ENCODE measurements around the gene SNAI3. TPM values are rescaled to one million over a fixed set of nuclear protein-coding genes. Genes with fewer than 3 reads are reported as not detected.
A peak's percentile ranks its signal among the peaks of the same experiment; 100 is the strongest.

SNAI3 gene
- total and polyA plus RNA-seq, 2 donors, result 1.5 to 2.9 TPM

GRCh38 chr16:88701581-88702370 is 15.5 kb upstream of the SNAI3 start:
- Histone ChIP-seq H3K27ac (ENCODE audit: low read depth in 1 of 2, low read length in 1 of 2) (peak overlapping the region; percentile 95 to 97), H3K4me1 (ENCODE audit: control insufficient read depth in 2 of 2, insufficient read depth in 2 of 2, low read length in 2 of 2) (peaks cover 45 to 87% of the 10 kb centered on the region in 2 donors), H3K9me3 (ENCODE audit: control insufficient read depth in 2 of 2, insufficient read depth in 1 of 2, low read length in 1 of 2) (peaks cover 2 to 3% of the 10 kb centered on the region in 2 donors), H3K4me3 (ENCODE audit: low read length in 2 of 2) (peak overlapping the region; percentile 56 to 69), H3K36me3 (ENCODE audit: control insufficient read depth in 2 of 2, insufficient read depth in 2 of 2, low read length in 1 of 2) (peaks cover 36 to 38% of the 10 kb centered on the region in 2 donors), H3K27me3 (ENCODE audit: control insufficient read depth in 2 of 2, insufficient read depth in 1 of 2, low read length in 1 of 2) (peaks cover 0 to 5% of the 10 kb centered on the region in 2 donors)
- 42% methylated on average over 30 of the region's 30 CpGs for WGBS
- DNase-seq (ENCODE audit: low read depth in 6 of 9, low spot score in 9 of 9), result peak in 1 of 9 donors; percentile 44

- 4% methylated on average over 42 of the region's 42 CpGs for WGBS
- Histone ChIP-seq H3K4me1 (ENCODE audit: control insufficient read depth in 2 of 2, insufficient read depth in 2 of 2, low read length in 2 of 2) (peaks cover 45 to 84% of the 10 kb centered on the region in 2 donors), H3K27me3 (ENCODE audit: control insufficient read depth in 2 of 2, insufficient read depth in 1 of 2, low read length in 1 of 2) (peaks cover 0 to 5% of the 10 kb centered on the region in 2 donors), H3K27ac (ENCODE audit: low read depth in 1 of 2, low read length in 1 of 2) (peak overlapping the region; percentile 95 to 97), H3K4me3 (ENCODE audit: low read length in 2 of 2) (peak overlapping the region; percentile 56 to 69), H3K9me3 (ENCODE audit: control insufficient read depth in 2 of 2, insufficient read depth in 1 of 2, low read length in 1 of 2) (peaks cover 2 to 3% of the 10 kb centered on the region in 2 donors), H3K36me3 (ENCODE audit: control insufficient read depth in 2 of 2, insufficient read depth in 2 of 2, low read length in 1 of 2) (peaks cover 45 to 47% of the 10 kb centered on the region in 2 donors)
- peak in 8 of 9 donors; percentile 72 to 95 (median 86) for DNase-seq (ENCODE audit: low read depth in 6 of 9, low spot score in 9 of 9)
Observed at GRCh38 chr16:88700636-88701482, 14.6 kb upstream of the SNAI3 start.

GRCh38 chr16:88700322-88700635 is 14.0 kb upstream of the SNAI3 start:
- Histone ChIP-seq H3K9me3 (ENCODE audit: control insufficient read depth in 2 of 2, insufficient read depth in 1 of 2, low read length in 1 of 2) (peaks cover 2 to 3% of the 10 kb centered on the region in 2 donors), H3K36me3 (ENCODE audit: control insufficient read depth in 2 of 2, insufficient read depth in 2 of 2, low read length in 1 of 2) (peaks cover 47 to 52% of the 10 kb centered on the region in 2 donors), H3K4me1 (ENCODE audit: control insufficient read depth in 2 of 2, insufficient read depth in 2 of 2, low read length in 2 of 2) (peaks cover 43 to 80% of the 10 kb centered on the region in 2 donors), H3K4me3 (ENCODE audit: low read length in 2 of 2) (peak overlapping the region; percentile 56 to 69), H3K27me3 (ENCODE audit: control insufficient read depth in 2 of 2, insufficient read depth in 1 of 2, low read length in 1 of 2) (peaks cover 0 to 4% of the 10 kb centered on the region in 2 donors), H3K27ac (ENCODE audit: low read depth in 1 of 2, low read length in 1 of 2) (peak overlapping the region; percentile 92 to 97)
- WGBS, result 41% methylated on average over 14 of the region's 14 CpGs
- DNase-seq (ENCODE audit: low read depth in 6 of 9, low spot score in 9 of 9), result no peak

GRCh38 chr16:88699180-88699579 is 12.9 kb upstream of the SNAI3 start:
- Histone ChIP-seq H3K36me3 (ENCODE audit: control insufficient read depth in 2 of 2, insufficient read depth in 2 of 2, low read length in 1 of 2) (peaks cover 49 to 53% of the 10 kb centered on the region in 2 donors), H3K9me3 (ENCODE audit: control insufficient read depth in 2 of 2, insufficient read depth in 1 of 2, low read length in 1 of 2) (peaks cover 2 to 3% of the 10 kb centered on the region in 2 donors), H3K4me3 (ENCODE audit: low read length in 2 of 2) (no peak overlapping the region), H3K27me3 (ENCODE audit: control insufficient read depth in 2 of 2, insufficient read depth in 1 of 2, low read length in 1 of 2) (no peaks in the 10 kb centered on the region), H3K4me1 (ENCODE audit: control insufficient read depth in 2 of 2, insufficient read depth in 2 of 2, low read length in 2 of 2) (peaks cover 34 to 69% of the 10 kb centered on the region in 2 donors), H3K27ac (ENCODE audit: low read depth in 1 of 2, low read length in 1 of 2) (no peak overlapping the region)
- WGBS, result 96% methylated on average over 16 of the region's 16 CpGs
- DNase-seq (ENCODE audit: low read depth in 6 of 9, low spot score in 9 of 9), result no peak

- peaks cover 2 to 6% of the 10 kb centered on the region in 2 donors for H3K9me3 ChIP-seq (ENCODE audit: control insufficient read depth in 2 of 2, insufficient read depth in 1 of 2, low read length in 1 of 2)
- H3K27me3 ChIP-seq (ENCODE audit: control insufficient read depth in 2 of 2, insufficient read depth in 1 of 2, low read length in 1 of 2), result no peaks in the 10 kb centered on the region
- H3K36me3 ChIP-seq (ENCODE audit: control insufficient read depth in 2 of 2, insufficient read depth in 2 of 2, low read length in 1 of 2), result peaks cover 49 to 53% of the 10 kb centered on the region in 2 donors
- WGBS, result 95% methylated on average over 25 of the region's 25 CpGs
- peaks cover 29 to 69% of the 10 kb centered on the region in 2 donors for H3K4me1 ChIP-seq (ENCODE audit: control insufficient read depth in 2 of 2, insufficient read depth in 2 of 2, low read length in 2 of 2)
- H3K4me3 ChIP-seq (ENCODE audit: low read length in 2 of 2), result no peak overlapping the region
- peak overlapping the region in 1 of 2 donors; percentile 36 for H3K27ac ChIP-seq (ENCODE audit: low read depth in 1 of 2, low read length in 1 of 2)
- no peak for DNase-seq (ENCODE audit: low read depth in 6 of 9, low spot score in 9 of 9)
Observed at GRCh38 chr16:88698646-88699045, 12.3 kb upstream of the SNAI3 start.

- H3K27ac ChIP-seq (ENCODE audit: low read depth in 1 of 2, low read length in 1 of 2), result peak overlapping the region in 1 of 2 donors; percentile 36
- peak in 1 of 9 donors; percentile 59 for DNase-seq (ENCODE audit: low read depth in 6 of 9, low spot score in 9 of 9)
- 71% methylated on average over 37 of the region's 37 CpGs for WGBS
- no peaks in the 10 kb centered on the region for H3K27me3 ChIP-seq (ENCODE audit: control insufficient read depth in 2 of 2, insufficient read depth in 1 of 2, low read length in 1 of 2)
- peaks cover 29 to 69% of the 10 kb centered on the region in 2 donors for H3K4me1 ChIP-seq (ENCODE audit: control insufficient read depth in 2 of 2, insufficient read depth in 2 of 2, low read length in 2 of 2)
- H3K36me3 ChIP-seq (ENCODE audit: control insufficient read depth in 2 of 2, insufficient read depth in 2 of 2, low read length in 1 of 2), result peaks cover 49 to 53% of the 10 kb centered on the region in 2 donors
- H3K4me3 ChIP-seq (ENCODE audit: low read length in 2 of 2), result no peak overlapping the region
- H3K9me3 ChIP-seq (ENCODE audit: control insufficient read depth in 2 of 2, insufficient read depth in 1 of 2, low read length in 1 of 2), result peaks cover 2 to 11% of the 10 kb centered on the region in 2 donors
Observed at GRCh38 chr16:88697831-88698615, 11.7 kb upstream of the SNAI3 start.

GRCh38 chr16:88697116-88697830 is 11.0 kb upstream of the SNAI3 start:
- H3K4me1 ChIP-seq (ENCODE audit: control insufficient read depth in 2 of 2, insufficient read depth in 2 of 2, low read length in 2 of 2), result peaks cover 29 to 69% of the 10 kb centered on the region in 2 donors
- WGBS, result 97% methylated on average over 47 of the region's 47 CpGs
- H3K4me3 ChIP-seq (ENCODE audit: low read length in 2 of 2), result no peak overlapping the region
- peaks cover 49 to 53% of the 10 kb centered on the region in 2 donors for H3K36me3 ChIP-seq (ENCODE audit: control insufficient read depth in 2 of 2, insufficient read depth in 2 of 2, low read length in 1 of 2)
- no peak overlapping the region for H3K27ac ChIP-seq (ENCODE audit: low read depth in 1 of 2, low read length in 1 of 2)
- H3K9me3 ChIP-seq (ENCODE audit: control insufficient read depth in 2 of 2, insufficient read depth in 1 of 2, low read length in 1 of 2), result peaks cover 2 to 14% of the 10 kb centered on the region in 2 donors
- DNase-seq (ENCODE audit: low read depth in 6 of 9, low spot score in 9 of 9), result no peak
- H3K27me3 ChIP-seq (ENCODE audit: control insufficient read depth in 2 of 2, insufficient read depth in 1 of 2, low read length in 1 of 2), result peaks cover 0 to 2% of the 10 kb centered on the region in 2 donors

- H3K27me3 ChIP-seq (ENCODE audit: control insufficient read depth in 2 of 2, insufficient read depth in 1 of 2, low read length in 1 of 2), result peaks cover 0 to 8% of the 10 kb centered on the region in 2 donors
- no peak for DNase-seq (ENCODE audit: low read depth in 6 of 9, low spot score in 9 of 9)
- H3K36me3 ChIP-seq (ENCODE audit: control insufficient read depth in 2 of 2, insufficient read depth in 2 of 2, low read length in 1 of 2), result peaks cover 47 to 50% of the 10 kb centered on the region in 2 donors
- no peak overlapping the region for H3K27ac ChIP-seq (ENCODE audit: low read depth in 1 of 2, low read length in 1 of 2)
- no peak overlapping the region for H3K4me3 ChIP-seq (ENCODE audit: low read length in 2 of 2)
- 90% methylated on average over 14 of the region's 14 CpGs for whole genome bisulfite sequencing
- H3K9me3 ChIP-seq (ENCODE audit: control insufficient read depth in 2 of 2, insufficient read depth in 1 of 2, low read length in 1 of 2), result peaks cover 0 to 14% of the 10 kb centered on the region in 2 donors
- peaks cover 28 to 69% of the 10 kb centered on the region in 2 donors for H3K4me1 ChIP-seq (ENCODE audit: control insufficient read depth in 2 of 2, insufficient read depth in 2 of 2, low read length in 2 of 2)
Observed at GRCh38 chr16:88696441-88696840, 10.1 kb upstream of the SNAI3 start.

All from thymus (tissue), 11 donors.